G401 (cell line): ENCODE data around the gene CYP4F2. TPM values are rescaled to one million over a fixed set of nuclear protein-coding genes. Genes with fewer than 3 reads are reported as not detected.
"Not testable (repeated sequence)": the region's sequence is repeated elsewhere in the genome, so short reads cannot be mapped to it uniquely, and the experiment has no call there.

ENCODE experiments used
- DNase-seq: peaks from one replicate; pipeline ENCODE4 v3.0.0-alpha.2; 2015; ENCODE audit warnings: low spot score
- in situ Hi-C: cut with HindIII; loops from 2 replicates; pipeline ENCODE4 v1.10.0; 2016; ENCODE audit warnings: low sequenced_read_pairs, mixed read lengths
- total RNA-seq: library from RNA; depleted of rRNA; stranded (reverse); fragments of >200 nt; shearing (Covaris generic); gene quantifications from 2 replicates; pipeline ENCODE4 v1.2.3, GENCODE V29; 2014

CYP4F2 gene
- total RNA-seq, 1 experiment from 2014 or later: 2.3 TPM

DNA sequence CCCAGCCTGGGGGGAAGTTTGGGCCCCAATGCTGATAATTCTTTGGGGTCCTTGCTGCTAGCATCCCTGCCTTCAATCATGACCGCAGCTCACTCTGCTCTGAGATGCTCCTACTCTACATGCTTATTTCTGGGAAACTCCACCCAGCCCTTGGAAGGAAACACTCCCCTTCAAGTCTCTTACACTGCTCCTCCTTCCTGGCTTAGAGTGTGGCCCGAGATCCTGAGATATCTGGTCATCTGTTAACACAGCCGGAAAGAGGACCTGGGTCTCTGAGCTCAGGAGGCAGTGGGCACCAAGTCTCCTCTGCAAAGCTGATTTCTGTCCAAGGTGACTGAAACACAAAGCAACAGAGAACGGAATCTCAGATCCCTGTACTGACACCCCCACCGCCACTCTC, 33.0 kb downstream of the CYP4F2 start:
- DNase-seq: no peak
- in situ Hi-C loops: no loop called here

DNA sequence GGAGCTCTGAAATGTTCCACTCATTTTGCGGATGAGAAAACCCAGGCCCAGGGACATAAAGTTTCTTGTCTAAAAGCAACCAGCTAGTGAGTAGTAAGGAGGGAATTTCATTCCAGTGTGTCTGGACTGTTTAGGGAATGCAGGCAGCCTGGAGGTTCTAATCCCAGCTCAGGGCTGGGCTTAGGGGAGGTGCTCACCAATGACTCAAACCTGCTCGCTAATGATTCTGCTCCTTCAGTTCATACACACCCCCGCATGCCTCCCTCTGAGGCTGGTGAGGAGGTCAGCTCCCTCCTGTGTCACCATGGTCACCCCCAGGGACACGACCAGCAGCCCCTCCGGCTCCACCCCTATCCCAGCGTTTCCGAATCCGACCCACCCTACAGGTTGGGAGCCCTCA, 34.6 kb downstream of the CYP4F2 start:
- DNase-seq: no peak
- in situ Hi-C loops: no loop called here

DNA sequence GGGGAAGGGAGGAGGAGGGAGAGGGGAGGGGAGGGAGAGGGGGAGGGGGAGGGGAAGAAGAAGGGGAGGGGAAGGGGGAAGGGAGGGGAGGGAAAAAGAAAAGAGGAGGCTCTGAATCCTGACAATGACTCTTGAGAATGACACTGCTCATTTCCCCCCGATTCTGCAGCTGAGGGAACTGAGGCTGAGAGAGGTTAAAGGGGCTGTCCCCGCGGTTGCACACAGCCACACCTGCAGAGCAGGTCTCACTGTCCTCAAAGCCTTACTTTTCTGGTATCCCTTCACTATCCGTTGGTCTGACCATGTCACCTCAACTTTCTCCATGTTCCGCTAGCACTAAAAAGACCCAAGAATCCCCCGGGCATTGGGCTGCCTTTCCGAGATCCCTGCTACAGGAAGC, 35.4 kb downstream of the CYP4F2 start:
- in situ Hi-C loops: no loop called here
- no peak for DNase-seq

DNA sequence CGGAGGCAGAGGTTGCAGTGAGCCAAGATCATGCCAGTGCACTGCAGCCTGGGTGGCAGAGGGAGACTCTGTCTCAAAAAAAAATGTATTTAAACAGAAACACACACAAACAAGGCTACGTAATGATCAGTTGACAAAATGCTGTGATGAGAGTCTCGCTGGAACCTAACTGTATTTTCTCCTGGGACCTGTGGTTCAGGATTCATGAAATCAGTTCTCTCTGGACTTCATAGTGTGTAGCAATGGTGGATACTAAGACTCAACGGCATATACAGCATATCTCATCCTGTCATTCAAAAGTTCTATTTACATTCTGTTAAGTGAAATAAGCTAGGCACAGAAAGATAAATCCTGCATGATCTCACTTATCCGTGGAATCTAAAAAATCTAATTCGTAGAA, 37.4 kb downstream of the CYP4F2 start:
- DNase-seq: no peak
- in situ Hi-C loops: no loop called here

DNA sequence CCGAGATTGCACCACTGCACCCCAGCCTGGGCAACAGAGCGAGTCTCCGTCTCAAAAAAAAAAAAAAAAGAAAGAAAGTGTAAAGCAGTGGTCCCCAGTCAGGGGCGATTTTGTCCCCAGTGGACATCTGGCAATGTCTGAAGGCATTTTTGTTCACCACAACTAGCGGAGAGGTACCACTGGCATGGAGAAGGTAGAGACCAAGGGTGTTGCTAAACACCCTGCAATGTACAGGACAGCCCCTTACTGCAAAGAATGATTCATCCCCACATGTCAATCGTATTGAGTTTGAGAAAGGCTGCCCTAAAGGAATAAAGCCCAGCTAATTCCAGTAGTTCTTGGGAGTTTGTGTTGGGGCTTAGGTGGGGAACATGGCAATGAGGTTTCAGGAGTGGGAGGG, 38.7 kb downstream of the CYP4F2 start:
- in situ Hi-C loops: no loop called here

DNA sequence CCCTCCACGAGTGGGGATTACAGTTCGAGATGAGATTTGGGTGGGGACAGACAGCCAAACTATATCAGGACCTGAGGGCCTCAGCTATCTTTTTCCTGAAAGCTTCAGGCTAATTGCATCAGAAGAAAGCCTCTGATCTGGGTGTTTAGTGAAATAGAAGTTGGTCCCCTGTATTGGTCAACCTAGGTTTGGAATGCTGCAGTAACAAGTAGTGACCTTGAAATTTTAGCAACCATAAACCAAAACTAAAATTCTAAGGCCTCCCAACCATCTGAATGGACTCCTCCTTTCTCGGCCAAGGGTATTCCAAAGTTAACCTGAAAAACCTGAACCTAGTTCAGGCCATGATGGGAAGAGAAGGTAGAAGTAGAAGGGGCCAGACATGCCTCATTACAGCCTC, 47.5 kb downstream of the CYP4F2 start:
- in situ Hi-C loops: no loop called here
- DNase-seq: no peak

More for the DNA sequence above, 38.7 kb downstream of the CYP4F2 start:
- DNase-seq: no peak

DNA sequence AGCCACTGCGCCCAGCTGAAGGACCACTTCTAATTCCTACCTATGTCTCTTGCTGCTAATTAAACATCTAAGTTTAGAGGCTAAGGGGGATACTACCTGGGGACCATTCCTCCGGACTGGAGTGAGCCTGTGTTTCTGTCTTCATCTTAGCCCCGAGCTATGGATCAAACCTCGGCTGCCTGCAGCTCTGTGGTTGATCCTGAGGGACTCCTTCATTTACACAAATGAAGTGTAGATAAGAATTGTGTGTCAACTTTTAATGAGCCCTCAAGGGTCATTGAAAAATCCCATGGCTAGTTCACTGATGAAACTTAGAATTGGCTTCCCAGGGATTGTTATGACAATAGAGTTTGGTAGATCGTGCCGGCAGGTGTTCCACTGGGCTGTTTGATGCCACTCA, 51.0 kb downstream of the CYP4F2 start:
- in situ Hi-C loops: no loop called here
- DNase-seq: no peak

DNA sequence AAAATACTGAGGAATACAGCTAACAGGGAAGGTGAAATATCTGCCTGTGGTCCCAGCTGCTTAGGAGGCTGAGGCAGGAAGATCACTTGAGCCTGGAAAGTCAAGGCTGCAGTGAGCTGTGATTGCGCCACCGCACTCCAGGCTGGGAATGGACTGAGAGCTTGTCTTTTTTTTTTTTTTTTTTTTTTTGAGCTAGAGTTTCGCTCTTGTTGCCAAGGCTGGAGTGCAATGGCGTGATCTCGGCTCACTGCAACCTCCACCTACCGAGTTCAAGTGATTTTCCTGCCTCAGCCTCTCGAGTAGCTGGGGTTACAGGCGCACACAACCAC, 54.0 kb downstream of the CYP4F2 start:
- in situ Hi-C loops, DNase-seq: not testable (repeated sequence)

DNA sequence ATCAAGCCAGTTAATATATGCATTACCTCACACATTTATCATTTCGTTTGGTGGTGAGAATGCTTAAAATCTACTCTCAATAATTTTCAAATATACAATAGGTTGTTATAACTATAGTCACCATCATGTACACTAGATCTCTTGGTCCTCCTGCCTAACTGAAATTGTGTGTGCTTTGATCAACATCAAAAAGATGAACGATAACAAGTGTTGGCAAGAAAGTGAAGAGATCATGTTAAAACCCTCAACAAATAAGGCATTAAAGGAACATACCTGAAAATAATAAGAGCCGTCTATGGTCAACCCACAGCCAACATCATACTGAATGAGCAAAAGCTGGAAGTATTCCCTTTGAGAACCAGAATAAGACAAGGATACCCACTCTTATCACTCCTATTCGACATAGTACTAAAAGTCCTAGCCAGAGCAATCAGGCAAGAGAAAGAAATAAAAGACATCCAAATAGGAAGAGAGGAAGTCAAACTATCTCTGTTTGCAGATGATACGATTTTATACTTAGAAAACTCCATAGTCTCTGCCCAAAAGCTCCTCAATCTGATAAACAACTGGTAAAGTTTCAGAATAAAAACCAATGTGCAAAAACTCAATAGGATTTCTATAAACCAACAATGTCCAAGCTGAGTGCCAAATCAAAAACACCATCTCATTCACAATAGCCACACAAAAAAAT, 54.5 kb downstream of the CYP4F2 start:
- in situ Hi-C loops: no loop called here
- DNase-seq: no peak

DNA sequence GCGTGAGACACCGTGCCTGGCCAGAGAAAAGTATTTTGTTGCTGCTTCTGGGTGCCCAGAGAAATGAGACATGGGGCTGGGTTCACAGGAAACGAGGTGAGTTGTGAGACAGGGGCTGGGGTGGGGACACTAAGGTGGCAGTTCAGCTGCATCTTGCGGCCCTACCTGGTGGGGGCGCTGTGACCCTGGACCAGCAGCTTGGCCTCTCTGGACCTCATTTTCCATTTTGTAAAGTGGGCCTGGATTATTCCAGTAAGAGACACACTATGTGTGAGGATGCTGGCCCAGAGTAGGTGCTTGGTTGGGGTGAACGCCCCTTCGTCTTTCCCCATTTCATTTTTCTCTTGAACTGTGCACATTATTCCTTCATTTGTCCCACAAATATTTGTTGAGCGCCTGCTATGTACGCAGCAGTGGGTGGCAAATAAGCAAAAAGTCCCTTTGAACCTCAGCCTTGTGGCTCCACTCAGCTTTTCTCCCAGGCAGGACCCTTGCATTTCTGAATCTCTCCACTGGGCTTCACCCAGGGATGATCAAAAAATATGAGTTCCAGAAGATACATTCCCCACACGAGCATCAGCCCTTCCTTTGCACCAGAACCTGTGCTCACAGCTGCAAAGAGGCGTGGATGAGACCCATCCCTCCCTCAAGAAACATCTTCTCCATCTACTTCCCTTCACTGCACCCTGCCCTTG, 55.9 kb downstream of the CYP4F2 start:
- in situ Hi-C loops: no loop called here
- no peak for DNase-seq

DNA sequence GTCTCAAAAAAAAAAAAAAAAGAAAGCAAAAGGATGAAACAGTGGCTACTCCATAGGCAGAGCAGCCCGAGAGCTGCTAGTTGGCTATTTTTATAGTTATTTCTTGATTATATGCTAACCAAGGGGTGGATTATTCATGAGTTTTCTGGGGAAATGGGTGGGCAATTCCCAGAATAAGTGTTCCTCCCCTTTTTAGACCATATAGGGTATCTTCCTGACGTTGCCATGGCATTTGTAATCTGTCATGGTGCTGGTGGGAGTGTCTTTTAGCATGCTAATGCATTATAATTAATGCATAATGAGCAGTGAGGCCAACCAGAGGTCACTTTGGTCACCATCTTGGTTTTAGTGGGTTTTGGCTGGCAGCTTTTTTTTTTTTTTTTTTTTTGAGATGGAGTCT, 57.0 kb downstream of the CYP4F2 start:
- in situ Hi-C loops: no loop called here
- DNase-seq: no peak

DNA sequence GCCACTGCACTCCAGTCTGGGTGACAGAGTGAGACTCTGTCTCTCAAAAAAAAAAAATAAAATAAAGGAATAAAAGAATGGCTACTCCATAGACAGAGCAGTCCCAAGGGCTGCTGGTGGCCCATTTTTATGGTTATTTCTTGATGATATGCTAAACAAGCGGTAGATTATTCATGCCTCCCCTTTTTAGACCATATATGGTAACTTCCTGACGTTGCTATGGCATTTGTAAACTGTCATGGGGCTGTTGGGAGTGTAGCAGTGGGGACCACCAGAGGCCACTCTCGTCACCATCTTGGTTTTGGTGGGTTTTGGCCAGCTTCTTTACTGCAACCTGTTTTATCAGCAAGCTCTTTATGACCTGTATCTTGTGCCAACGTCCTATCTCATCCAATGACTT, 58.0 kb downstream of the CYP4F2 start:
- in situ Hi-C loops, DNase-seq: not testable (repeated sequence)

DNA sequence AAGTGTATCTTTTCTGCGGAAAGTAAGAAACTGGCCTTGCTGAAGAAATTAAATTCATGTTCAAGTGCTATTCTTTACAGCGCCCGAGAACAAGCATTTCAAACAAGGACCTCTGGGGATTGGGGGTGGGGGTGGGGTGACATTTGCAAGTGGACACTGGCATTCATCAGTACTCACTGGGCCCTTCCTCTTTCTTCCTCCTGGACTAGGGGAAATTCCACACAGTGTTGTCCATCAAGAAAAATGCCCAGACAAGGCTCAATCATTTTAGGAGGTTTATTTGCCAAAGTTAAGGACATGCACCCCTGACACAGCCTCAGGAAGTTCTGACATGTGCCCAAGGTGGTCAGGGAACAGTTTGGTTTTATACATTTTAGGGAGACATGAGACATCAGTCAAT, 59.5 kb downstream of the CYP4F2 start:
- DNase-seq: no peak
- in situ Hi-C loops: no loop called here

DNA sequence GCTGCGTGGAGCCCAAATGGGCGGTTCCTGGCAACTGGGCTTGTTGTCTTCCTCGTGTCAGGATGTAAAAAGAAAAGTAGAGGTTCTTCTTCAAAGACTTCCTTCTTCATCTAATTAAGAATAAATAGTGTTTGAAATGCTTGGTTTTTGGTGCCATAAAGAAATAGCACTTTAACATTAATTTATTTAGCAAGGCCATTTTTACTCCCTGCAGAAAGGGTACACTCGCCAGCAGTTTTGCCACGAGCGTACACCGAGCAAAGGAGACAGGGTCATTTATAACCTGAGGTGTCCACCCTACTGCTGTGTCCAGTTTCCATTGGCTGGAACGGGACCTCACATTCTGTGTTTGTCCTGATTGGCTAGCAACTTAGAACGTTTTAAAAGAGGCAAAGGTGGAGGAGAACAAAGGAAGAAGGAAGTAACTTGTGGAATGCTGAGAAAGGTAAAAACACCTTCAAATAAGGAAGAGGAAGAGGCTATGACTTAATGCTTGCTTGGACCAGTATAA, 60.6 kb downstream of the CYP4F2 start:
- DNase-seq: no peak
- in situ Hi-C loops: no loop called here

DNA sequence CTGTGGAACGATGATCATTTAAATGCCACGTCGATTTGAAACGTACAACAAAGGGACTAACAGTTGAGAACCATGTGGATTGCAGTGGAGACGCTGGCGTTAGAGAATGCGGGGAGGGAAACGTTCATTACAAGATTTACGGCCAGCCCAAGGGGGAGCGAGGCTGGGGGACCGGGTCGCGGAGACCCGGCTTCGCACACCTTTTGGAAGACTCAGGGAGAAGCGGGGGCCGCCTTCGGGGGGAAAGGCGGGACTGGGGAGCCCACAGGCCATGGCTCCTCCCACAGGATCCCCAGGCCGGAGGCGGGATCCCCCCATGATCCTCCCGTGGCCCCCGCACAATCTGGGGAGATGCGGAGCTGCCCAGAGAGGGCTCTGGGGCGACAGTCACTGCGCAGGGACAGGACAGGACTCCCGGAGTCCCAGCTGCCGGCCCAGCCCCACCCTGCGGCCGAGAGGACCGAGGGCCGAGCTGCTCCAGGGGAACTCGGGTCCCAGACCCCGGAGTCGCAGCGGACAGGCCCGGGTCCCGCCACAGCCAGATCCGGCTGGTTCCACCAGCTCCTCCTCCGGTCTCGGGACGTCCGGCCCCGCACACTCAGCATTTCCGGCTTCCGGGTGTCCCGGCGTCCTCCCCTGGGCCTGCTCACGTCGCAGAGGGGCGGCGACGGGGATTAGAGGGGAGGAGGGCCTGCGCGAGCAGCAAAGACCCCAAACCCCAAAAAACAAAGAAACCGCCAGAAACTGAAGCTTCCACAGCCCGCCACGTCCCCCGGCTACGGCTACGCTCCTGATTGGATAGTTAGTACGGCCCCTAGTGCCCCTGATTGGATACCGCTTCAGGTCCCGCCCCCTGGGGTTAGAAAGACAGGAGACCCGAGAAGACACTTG, 61.3 kb downstream of the CYP4F2 start:
- in situ Hi-C loops: no loop called here
- peak; percentile 98 for DNase-seq

DNA sequence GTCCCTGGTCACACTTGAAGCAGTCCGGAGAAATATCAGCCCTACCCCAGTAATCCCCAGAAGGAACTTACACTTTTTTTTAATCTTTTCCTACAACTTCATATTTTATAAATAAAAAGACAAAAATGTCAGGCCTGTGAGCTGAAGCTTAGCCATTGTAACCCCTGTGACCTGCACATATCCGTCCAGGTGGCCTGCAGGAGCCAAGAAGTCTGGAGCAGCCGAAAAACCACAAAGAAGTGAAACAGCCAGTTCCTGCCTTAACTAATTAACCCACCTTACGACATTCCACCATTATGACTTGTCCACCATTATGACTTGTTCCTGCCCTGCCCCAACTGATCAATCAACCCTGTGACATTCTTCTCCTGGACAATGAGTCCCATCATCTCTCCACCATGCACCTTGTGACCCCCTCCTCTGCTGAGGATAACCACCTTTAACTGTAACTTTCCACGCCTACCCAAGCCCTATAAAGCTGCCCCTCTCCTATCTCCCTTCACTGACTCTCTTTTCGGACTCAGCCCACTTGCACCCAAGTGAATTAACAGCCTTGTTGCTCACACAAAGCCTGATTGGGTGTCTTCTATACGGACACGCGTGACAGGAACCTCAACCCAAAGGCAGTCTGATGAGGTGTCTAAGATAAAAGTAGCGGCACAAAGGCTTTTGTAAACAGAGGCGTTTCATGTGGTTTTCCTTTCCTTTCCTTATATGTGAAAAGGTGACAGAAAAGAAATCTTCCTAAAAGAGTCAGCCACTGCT, 62.1 kb downstream of the CYP4F2 start:
- in situ Hi-C loops: not testable (repeated sequence)

DNA sequence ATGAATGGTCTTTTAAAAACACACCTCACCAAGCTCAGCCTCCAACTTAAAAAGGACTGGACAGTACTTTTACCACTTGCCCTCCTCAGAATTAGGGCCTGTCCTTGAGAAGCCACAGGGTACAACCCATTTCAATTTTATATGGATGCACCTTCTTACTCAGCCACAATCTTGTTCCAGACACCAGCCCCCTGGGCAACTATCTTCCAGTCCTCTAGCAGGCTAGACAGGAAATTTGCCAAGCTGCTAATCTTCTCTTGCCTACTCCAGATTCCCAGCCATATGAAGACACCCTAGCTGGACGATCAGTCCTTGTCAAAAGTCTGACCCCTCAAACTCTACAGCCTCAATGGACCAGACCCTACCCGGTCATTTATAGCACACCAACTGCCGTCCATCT, 63.6 kb downstream of the CYP4F2 start:
- in situ Hi-C loops: not testable (repeated sequence)
- peak; percentile 12 for DNase-seq

More for the DNA sequence above, 62.1 kb downstream of the CYP4F2 start:
- peak; percentile 70 for DNase-seq

DNA sequence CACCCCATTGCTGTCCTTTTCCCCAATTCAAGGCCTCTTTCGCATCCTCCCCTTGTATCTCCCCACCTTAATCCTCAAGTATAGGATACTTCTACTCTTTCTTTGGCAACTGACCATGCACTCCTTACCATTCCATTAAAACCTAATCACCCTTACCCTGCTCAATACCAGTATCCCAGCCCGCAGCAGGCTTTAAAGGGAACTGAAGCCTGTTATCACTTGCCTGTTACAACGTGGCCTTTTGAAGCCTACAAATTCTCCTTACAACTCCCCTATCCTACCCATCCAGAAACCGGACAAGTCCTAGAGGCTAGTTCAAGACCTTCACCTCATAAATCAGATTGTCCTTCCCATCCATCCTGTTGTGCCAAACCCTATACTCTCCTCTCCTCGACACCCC, 66.2 kb downstream of the CYP4F2 start:
- DNase-seq: no peak
- in situ Hi-C loops: no loop called here

DNA sequence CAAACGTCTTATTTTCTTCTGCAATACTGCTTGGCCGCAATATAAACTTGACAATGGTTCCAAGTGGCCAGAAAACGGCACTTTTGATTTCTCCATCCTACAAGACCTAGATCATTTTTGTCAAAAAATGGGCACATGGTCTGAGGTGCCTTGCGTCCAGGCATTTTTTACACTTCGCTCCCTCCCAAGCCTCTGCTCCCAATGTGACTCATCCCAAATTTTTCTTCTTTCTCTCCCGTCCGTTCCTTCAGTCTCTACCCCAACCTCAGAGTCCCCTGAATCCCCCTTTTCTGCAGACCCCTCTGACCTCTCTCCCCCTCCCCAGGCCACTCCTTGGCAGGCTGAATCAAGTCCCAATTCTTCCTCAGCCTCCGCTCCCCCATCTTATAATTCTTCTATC, 68.1 kb downstream of the CYP4F2 start:
- in situ Hi-C loops: no loop called here
- no peak for DNase-seq
